ENCODE results near the gene DBN1.

DNA sequence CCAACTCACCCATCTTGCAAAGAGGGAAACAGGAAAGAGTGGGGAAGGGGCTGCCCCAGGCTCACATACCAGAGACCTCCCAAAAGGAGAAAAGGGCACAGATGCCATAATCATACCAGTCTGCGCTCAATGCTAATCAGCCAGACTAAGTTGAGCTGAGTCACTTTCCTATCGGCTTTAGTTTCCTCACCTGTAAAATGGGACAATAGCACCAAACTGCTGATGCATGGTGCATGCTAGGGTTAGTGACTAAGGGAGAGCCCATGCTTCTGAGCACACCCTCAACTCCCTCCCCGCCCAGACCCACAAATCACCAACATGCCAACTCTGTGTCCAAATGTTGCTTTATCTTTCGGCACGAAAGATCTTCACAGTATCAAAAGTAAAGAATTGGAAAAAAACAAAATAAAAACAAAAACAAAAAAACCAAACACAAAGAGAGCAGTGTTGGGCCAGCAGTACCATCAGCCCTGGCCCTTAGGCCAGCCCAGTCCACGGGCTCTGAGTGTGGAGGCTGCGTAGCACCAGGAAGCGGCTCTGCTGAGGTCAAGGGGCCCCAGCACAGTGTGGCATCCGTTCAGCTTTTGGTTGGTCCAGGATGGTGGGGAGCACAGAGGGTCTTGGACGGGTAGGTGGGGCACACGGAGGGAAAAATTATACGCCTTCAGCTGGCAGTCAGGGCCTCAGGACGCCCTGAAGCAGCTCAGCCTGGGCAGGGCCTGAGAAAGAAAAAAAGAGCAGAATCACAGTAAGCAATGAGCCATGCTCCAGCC is 46.2 kb upstream of the DBN1 start:
- TF ChIP-seq POLR2A (IDR thresholded peaks at IDR 0.05) (no peak), EP300 (IDR thresholded peaks at IDR 0.05) (no peak)
- TF ChIP-seq, protein P1, sequence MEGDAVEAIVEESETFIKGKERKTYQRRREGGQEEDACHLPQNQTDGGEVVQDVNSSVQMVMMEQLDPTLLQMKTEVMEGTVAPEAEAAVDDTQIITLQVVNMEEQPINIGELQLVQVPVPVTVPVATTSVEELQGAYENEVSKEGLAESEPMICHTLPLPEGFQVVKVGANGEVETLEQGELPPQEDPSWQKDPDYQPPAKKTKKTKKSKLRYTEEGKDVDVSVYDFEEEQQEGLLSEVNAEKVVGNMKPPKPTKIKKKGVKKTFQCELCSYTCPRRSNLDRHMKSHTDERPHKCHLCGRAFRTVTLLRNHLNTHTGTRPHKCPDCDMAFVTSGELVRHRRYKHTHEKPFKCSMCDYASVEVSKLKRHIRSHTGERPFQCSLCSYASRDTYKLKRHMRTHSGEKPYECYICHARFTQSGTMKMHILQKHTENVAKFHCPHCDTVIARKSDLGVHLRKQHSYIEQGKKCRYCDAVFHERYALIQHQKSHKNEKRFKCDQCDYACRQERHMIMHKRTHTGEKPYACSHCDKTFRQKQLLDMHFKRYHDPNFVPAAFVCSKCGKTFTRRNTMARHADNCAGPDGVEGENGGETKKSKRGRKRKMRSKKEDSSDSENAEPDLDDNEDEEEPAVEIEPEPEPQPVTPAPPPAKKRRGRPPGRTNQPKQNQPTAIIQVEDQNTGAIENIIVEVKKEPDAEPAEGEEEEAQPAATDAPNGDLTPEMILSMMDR (IDR thresholded peaks at IDR 0.05), result no peak

Measured in ovary (tissue), 3 donors.